Lower leg skin (tissue), 3 donors: ENCODE data around the gene KRT86.
"Not testable (repeated sequence)": the region's sequence is repeated elsewhere in the genome, so short reads cannot be mapped to it uniquely, and the experiment has no call there.

Experiments
- POLR2A ChIP-seq, 2 donors: fragments of 450-650 bp; IDR thresholded peaks; one replicate each; pipeline ENCODE4 v1.6.1; 2016 to 2017; ENCODE audit warnings: antibody characterized with exemption in 2 of 2, mild to moderate bottlenecking in 1 of 2, moderate library complexity in 1 of 2
- TF ChIP-seq, protein P1 (sequence below), 3 donors: fragments of 450-650 bp; IDR thresholded peaks; one replicate each; pipeline ENCODE4 v1.5.1; 2016; ENCODE audit warnings: antibody characterized with exemption in 3 of 3, mild to moderate bottlenecking in 3 of 3, moderate library complexity in 2 of 3

DNA sequence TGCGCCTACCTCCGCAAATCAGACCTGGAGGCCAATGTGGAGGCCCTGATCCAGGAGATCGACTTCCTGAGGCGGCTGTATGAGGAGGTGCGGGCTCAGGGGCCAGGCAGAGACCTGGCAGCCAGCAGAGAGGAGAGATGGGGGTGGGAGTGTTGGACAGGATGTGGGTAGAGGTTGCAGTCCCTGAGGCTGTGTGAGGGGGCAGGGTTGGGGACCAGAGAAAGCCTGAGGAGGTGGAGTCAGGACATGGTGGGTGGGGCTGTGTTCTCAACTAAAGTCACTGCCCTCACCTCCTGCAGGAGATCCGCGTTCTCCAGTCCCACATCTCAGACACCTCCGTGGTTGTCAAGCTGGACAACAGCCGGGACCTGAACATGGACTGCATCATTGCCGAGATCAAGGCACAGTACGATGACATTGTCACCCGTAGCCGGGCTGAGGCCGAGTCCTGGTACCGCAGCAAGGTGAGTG lies 30.5 kb downstream of the KRT86 start:
- TF ChIP-seq, protein P1, sequence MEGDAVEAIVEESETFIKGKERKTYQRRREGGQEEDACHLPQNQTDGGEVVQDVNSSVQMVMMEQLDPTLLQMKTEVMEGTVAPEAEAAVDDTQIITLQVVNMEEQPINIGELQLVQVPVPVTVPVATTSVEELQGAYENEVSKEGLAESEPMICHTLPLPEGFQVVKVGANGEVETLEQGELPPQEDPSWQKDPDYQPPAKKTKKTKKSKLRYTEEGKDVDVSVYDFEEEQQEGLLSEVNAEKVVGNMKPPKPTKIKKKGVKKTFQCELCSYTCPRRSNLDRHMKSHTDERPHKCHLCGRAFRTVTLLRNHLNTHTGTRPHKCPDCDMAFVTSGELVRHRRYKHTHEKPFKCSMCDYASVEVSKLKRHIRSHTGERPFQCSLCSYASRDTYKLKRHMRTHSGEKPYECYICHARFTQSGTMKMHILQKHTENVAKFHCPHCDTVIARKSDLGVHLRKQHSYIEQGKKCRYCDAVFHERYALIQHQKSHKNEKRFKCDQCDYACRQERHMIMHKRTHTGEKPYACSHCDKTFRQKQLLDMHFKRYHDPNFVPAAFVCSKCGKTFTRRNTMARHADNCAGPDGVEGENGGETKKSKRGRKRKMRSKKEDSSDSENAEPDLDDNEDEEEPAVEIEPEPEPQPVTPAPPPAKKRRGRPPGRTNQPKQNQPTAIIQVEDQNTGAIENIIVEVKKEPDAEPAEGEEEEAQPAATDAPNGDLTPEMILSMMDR (IDR thresholded peaks at IDR 0.05): not testable (repeated sequence)
- TF ChIP-seq POLR2A (IDR thresholded peaks at IDR 0.05): not testable (repeated sequence)
